Neural progenitor cell (in vitro differentiated cells): ENCODE results near the gene WDR37.

Experiments
- CTCF ChIP-seq: fragments of 200-600 bp; sonication (generic); IDR thresholded peaks from 2 replicates; pipeline ENCODE4 v1.5.1; 2017; ENCODE audit warnings: antibody characterized with exemption, mild to moderate bottlenecking
- EZH2 ChIP-seq: fragments of 200-600 bp; sonication (generic); IDR thresholded peaks from 2 replicates; pipeline ENCODE4 v1.6.1; 2017; ENCODE audit warnings: antibody characterized with exemption, mild to moderate bottlenecking, moderate library complexity
- EZH2phosphoT487 ChIP-seq: fragments of 200-600 bp; sonication (generic); IDR thresholded peaks from 2 replicates; pipeline ENCODE4 v1.6.1; 2017; ENCODE audit warnings: antibody characterized with exemption

- TF ChIP-seq CTCF (no peak), EZH2 (no peak), EZH2phosphoT487 (no peak)
These were observed 6.0 kb upstream of the WDR37 start for GRCh38 chr10:1050145-1050544.
